GM18519 (cell line): ENCODE data around the gene NPNT.

ENCODE experiments used
- ATAC-seq: cut with Tn5 transposase; IDR thresholded peaks from one replicate; pipeline ENCODE4 v1.9.1; 2021; ENCODE audit warnings: mild to moderate bottlenecking, moderate library complexity; ENCODE audit not compliant: unreplicated experiment, low FRiP score

The NPNT gene

DNA sequence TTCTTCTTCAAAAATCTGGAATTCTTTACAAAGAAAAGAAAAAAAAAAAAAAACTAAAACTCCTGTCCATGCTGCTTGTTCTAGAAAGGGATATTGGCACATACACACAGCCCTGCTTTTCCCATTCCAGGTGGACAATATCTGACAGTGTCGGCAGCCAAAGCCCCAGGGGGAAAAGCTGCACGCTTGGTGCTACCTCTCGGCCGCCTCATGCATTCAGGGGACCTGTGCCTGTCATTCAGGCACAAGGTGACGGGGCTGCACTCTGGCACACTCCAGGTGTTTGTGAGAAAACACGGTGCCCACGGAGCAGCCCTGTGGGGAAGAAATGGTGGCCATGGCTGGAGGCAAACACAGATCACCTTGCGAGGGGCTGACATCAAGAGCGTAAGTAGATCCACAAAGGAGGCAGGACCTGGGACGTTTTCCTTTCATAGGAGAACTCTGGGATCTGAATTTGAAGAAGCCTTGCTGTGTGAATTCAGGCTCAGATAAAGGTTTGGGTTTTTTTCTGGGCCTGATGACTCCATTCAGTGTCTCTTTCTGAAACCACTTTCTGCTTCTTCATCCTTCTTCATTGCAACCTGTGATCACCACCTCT lies 71.9 kb downstream of the NPNT start:
- ATAC-seq: no peak

DNA sequence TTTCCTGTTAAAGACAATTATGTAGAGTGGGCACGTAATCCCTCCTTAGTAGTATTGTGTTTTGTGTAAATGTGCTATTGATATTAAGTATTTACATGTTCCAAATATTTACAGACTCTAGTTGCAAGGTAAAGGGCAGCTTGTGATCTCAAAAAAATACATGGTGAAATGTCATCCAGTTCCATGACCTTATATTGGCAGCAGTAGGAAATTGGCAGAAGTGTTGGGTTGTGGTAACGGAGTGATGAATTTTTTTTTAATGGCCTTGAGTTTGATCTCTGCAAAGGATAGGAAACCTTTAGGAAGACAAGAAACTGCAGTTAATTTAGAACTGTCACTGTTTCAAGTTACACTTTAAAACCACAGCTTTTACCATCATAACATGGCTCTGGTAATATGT lies 74.3 kb downstream of the NPNT start:
- ATAC-seq: no peak

DNA sequence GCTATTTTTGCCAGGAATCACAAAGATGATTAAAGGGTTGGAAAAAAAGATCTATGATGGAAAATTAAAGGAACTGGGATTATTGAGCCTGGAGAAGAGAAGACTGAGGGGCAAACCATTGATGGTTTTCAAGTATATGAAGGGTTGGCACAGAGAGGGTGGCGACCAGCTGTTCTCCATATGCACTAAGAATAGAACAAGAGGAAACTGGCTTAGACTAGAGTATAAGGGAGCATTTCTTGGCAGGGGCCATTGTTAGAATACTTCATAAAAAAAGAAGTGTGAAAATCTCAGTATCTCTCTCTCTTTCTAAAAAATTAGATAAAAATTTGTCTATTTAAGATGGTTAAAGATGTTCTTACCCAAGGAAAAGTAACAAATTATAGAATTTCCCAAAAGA lies 75.1 kb downstream of the NPNT start:
- no peak for ATAC-seq

DNA sequence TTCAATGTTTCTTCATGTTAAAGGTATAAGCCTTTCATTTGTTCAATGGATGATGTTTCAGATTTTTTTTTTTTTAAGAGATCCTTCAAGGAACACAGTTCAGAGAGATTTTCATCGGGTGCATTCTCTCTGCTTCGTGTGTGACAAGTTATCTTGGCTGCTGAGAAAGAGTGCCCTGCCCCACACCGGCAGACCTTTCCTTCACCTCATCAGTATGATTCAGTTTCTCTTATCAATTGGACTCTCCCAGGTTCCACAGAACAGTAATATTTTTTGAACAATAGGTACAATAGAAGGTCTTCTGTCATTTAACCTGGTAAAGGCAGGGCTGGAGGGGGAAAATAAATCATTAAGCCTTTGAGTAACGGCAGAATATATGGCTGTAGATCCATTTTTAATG lies 75.8 kb downstream of the NPNT start:
- ATAC-seq: no peak

DNA sequence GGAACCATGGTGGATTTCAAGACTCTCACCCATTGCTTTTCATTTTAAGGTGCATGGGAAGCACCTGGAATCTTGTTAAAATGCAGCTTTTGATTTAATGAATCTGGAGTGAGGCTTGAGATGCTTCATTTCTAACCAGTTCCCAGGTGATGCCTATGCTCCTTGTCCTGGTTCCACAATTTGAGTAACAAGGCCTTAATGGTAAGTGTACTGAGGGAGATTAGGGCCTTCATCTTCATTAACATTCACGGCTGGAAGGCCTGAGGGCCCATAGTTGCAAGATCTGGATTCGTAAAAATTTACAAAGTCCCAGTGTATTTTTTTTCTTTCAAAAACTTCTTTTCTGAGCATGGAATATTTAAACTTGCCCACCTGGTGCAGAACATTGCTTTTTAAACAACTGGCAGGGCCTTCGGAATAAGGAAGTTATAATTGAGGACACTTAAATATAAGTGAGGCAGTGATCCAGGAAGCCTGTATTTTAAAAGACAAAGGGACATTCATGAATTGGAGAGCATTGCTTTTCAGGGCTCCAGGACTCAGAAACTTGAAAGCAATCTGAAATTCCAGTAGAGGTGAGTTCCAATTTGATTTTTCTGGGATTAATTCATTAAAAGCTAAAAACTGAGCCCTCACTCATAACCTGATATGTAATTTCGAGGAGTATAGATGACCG lies 77.8 kb downstream of the NPNT start:
- ATAC-seq: no peak

DNA sequence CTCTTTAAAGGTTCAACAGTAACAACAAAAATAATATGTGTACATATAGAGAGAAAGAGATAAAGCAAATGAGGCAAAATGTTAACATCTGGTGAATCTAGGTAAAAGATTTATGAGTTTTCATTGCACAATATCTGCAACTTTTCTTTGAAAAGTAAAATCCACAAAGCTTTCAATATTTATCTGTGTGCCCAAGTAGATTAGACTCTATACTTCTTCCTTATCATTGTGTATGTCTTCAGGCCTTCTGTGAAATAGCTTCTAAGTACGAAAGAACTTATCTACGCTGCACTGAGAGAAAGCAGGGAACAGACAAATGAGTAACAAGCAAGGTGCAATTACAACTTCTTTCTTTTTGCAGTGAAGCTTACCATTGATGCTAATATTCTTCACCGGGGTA lies 81.6 kb downstream of the NPNT start:
- ATAC-seq: no peak

DNA sequence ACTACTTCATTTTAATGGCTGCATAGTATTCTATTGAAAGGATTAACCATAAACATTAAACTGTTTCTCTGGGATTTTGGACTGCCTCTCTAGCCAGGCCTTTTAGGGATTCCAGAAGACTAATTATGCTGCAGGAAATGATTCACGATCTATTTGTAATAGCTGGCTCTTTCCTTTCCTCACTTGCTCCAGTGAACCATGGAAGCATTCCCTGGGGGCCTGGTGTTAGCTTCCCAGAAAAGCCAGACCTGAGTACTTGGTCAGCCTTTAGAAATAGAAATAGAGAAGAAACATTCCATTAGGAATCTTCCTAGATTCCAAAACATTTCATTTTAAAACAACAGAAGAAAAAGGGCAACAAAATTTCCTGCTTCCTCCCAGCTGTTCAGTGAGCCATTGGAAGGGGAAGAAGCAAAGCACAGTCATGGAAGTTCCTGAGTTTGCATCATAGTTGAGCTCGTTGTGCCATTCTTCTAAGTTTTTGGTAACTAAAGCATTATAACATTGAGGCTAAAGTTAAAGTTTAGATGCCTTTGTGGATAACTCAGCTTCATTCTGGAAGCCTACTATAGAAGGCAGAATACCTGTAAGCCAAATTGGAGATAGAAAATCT lies 83.5 kb downstream of the NPNT start:
- ATAC-seq: no peak

DNA sequence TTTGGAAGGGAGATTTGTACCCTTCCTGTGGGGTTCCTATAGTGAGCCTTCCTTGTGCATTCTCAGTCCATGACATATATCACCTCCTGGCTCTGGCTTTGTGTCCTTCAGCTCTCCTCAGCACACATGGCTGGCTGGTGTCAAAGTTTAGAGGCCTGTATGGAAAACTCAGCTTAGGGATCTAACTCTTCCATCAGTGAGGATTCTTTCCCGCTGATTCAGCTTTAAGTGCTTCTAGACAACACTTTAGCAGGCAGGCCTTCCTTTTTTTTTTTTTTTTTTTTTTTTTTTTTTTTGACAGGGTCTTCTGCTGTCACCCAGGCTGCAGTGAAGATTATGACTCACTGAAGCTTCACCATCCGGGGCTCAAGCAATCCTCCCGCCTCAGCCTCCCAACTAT lies 84.2 kb downstream of the NPNT start:
- ATAC-seq: no peak

DNA sequence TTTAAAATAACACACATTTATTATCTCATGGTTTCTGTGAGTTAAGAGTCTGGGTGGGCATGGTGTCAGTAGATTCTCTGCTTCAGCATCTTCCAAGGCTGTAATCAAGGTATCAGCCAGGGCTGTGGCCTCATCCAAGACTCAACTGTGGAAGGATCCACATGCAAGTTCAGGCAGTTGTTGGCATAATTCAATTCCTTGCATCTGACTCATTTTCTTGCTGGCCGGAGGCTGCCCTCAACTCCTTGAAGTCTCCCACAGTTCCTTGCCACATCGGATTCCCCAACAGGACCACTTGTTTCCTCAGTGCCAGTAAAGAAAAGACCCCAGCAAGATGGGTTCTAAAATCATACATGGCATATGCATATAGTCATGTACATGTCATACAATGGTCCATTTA lies 93.4 kb downstream of the NPNT start:
- no peak for ATAC-seq

DNA sequence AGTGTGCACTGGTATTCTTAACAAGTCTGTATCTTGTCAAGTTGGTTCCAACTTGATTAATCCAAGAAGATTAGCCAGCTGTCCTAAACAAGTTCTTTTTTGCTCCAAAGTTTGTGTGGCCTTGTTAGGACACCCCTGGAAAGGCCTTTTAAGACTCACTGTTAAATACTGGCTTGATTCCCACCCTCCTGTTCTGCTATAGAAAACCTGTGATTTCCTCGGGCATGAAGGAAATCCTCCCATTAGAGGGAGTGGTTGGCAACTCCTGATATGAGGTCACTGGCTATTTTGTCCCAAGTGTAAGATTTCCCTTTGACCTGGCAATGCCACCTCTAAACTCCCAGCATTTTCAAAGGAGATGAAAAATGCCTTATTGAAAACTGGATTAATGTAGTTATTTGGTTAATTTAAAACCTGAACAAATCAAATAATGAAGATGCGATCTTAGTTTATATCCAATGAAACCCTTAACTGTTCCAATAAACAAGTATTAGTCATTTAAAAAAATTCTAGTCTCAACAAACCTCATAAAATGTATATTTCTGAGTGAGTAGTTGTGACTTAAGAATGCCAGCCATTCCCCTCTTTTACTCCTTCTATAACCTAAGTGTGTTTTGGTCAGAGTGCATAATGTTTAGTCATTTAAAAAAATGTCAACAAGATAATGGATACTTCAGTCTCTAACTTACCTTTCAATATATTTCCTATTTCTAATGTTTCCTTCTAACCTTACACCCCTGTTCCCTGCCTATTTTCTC lies 94.4 kb downstream of the NPNT start:
- ATAC-seq: no peak

DNA sequence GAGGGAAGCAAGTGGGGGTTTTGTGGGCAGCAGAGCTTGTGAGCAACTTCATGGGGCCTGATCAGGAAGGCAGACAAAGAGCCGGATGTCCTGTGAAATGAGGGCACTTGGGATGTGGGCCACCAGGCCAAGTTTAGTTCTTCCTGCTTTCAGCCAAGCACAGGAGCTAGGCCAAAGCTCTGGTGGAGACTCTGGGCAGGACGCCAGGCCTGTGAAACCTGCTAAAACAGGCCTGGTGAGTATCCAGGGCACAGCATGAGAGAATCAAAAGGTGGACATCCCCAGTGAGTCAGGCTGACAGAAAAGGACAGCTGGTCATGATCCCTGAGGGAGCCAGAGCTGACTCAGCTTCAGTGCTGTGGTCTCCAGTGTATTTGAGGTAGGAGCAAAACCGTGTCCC lies 95.7 kb downstream of the NPNT start:
- no peak for ATAC-seq

DNA sequence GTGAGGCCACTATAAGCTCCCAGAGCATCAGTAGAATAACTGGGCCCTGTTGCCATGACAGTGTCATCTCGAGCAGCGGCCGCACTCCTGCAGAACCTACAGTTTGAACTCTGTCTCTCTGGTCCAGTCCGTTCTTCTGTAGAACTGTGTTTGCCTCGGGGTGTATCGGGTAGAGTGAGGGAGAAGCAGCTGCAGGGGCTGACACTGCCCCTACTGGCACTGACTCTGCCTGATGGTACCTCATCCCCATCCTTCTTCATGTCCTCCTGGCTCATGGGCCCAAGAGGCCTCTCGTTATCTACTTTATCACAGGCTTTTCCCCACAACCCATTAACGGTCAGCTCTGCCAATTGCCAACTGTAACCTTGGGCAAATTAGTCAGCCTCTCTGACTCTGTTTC lies 96.5 kb downstream of the NPNT start:
- no peak for ATAC-seq

DNA sequence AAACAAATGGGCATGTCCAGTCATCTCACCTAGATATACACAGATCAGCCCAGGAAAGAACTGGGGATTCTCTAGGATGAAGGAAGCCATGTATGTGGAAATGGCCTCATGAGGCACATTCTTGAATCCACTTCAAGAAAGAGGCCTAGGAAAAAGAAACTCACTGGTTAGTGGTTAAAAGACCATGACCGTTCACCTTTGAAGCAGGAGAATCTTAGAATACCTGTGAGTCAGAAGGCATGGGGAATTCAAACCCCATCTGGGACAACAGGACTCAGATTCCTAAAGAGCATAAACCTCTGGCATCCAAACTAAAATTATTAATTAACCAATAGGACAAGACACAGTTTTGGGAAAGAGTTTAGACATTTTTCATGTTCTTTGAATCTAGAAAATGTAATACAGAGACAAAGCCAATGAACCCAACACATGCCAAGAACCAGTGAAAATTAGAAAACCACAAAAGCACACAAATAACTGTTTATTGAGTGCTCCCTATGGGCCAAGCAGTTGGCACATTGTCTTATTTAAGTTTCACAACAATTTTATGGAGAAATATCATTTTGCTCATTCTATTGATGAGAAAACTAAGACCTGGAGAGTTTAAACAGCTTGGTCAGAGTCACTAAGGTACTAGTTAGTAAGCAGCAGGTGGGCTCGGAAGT lies 97.5 kb downstream of the NPNT start:
- ATAC-seq: no peak

DNA sequence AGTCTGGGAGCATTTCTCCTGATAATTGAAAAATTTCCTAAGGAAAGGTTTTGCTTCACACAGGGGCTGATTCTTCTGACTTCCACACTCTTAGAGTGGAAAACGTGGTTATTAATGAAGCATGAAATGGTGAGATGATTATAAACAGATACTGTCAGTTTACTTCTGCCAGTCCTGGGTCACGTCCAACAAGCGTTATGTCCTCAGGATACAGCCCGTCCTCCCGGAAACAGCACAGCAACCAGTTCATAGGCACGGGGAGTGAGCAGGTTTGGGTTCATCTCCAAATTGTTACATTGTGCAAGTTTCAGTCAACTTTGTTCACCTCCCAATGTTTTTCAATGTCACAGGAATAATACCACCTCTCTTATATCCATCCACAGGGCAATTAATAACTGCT lies 98.8 kb downstream of the NPNT start:
- no peak for ATAC-seq

DNA sequence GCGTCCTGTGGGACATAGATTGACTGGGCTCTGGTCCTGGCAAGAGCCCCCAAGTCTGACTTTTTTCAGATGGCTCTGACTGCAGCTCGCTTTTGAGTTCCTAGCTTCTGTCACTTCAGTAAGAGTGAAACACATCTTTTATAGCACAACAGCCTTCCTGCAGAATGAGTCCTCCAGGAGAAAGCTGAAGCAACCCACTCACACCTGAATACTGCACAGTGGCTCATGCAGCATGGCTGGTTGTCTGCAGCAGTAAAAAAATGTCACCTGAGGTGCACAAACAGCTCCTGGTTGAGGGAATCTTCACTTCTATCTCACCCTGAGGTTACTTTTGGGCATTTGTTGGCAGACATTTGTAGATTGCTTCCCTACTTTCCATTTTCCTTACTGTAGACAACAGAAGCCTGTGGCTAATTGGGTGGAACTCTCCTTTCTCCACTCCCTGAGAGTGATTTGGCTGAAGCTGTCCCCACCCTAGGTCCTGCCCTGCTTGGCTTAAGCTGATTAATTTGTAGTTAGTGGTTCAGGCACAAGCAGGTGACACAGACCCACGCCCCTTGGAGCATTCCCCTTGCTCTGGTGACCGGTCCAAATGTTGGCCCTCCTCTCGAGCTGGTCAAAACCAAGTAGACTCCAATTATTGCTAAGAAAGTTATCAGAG lies 99.7 kb downstream of the NPNT start:
- no peak for ATAC-seq

DNA sequence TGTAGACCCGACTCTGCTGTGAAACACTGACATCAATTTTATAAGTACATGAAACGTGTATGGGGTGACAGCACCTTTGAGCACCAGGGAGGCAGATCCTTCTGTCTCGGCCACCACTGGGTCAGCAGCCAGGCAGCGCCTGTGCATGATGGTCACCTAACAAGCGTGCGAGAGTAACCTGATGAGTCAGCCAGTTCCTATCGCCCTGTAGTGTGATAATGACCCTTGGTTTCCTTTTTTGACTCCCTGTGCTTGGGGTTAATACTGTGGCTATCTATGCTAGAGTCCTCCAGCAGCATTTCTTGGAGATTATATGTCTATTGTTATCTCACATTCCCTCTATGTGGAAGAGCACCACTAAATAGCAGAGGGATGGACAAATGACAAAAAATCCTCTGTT lies 101.6 kb downstream of the NPNT start:
- ATAC-seq: no peak

DNA sequence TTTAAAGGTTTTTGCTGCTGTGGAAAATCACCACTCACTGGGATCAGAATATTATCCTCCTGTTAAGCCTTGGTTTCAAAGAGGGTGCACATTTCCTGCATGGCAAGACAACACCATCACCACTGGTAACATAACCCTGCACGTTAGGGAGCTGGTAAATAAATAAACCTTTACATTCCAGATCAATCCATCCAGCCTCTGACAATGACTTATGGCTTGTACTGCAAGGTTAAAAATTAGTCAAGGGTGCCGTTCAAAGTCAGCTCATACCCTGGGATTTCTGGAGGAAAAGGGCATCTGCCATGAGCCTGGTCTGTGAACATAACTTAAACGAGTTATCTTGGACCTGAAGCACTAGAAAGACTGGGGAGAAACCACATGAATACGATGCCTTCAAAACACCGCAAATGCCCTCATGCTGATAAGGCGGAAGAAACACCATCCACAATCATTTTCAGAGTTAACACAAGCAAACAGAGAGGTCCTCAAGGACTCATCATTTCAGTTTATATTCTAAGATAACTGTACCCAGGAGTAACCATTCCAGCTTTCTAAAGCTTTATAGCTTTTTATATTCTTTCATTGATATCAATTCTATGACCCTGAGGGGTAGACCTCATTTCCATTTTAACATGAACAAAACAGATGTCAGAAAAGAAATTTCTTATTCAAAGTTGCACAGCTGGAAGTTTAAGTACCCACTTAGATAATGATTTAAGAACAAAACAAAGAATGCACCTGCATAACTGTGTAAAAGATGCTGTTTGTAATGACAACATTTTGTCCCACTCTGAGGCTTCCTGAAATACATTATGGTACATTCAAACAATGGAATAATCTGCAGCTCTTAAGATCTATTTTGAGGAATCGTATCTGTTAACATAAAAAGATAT lies 103.1 kb downstream of the NPNT start:
- no peak for ATAC-seq

DNA sequence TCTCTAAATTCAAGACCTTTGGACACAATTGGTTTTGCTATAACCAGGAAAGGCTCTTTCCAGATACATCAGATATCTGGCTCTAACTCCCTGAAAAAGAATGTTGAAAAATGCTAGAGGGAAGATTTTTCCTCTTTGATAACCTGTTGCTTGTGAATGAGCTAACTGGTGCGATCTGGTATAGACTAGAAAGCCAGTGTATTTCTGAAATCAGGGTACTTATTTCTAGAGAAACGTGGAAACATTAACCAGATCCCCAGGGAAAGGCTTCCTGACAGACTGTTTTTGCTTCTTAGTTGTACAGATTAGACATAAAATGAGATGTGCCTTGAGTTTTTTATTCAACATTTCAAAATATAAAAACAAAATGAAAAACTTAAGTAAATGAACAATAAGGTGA lies 107.7 kb downstream of the NPNT start:
- ATAC-seq: no peak

DNA sequence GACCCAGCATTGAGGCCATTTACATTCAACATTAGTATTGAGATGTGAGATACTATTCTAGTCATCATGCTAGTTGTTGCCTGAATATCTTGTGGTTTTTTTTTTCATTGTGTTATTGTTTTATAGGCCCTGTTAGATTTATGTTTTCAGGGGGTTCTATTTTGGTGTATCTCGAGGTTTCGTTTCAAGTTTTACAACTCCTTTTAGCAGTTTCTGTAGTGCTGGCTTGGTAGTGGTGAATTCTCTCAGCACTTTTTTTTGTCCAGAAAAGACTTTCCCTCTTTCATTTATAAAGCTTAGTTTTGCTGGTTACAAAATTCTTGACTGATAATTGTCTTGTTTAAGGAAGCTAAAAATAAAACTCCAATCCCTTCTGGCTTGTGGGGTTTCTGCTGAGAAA lies 115.5 kb downstream of the NPNT start:
- ATAC-seq: no peak

DNA sequence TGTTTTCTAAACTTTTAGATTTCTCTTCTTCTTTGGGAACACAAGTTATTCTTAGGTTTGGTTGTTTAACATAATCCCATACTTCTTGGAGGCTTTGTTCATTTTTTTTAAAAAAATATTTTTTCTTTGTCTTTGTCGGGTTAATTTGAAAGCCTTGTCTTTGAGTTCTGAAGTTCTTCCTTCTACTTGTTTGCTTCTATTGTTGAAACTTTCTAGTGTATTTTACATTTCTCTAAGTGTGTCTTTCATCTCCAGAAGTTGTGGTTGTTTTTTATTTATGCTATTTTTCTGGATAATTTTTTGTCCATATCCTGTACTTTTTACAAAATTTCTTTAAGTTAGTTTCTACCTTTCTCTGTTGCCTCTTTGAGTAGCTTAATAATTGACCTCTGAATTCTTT lies 116.1 kb downstream of the NPNT start:
- ATAC-seq: no peak
